H1 (cell line): ENCODE results near the gene TXNRD2. TPM values are rescaled to one million over a fixed set of nuclear protein-coding genes. Genes with fewer than 3 reads are reported as not detected.

Experiments
- CTCF ChIA-PET: fragments of 300-600 bp; sonication (Branson Sonifier 250); formaldehyde crosslinking; loops from one replicate; lab custom pipeline; 2021; ENCODE audit not compliant: partially characterized antibody; lab: Charles Lee
- POLR2A ChIA-PET: fragments of 300-600 bp; sonication (Branson Sonifier 250); formaldehyde crosslinking; loops from one replicate; lab custom pipeline; 2021; ENCODE audit warnings: inconsistent platforms; ENCODE audit not compliant: partially characterized antibody; lab: Charles Lee
- DNase-seq, 2 experiments: peaks; one replicate each; pipeline versions ENCODE4 v3.0.0 to v3.0.0-alpha.2; 2010 to 2022; ENCODE audit warnings: low spot score in 2 of 2, low read depth in 1 of 2, mixed read lengths in 1 of 2
- FAIRE-seq: peaks from 2 replicates; lab custom pipeline; 2011; peaks lifted over from hg19 to GRCh38; lab: Jason Lieb, UNC
- H2AFZ ChIP-seq: 2 replicates; pipeline ENCODE4 v1.8.1; 2012; ENCODE audit warnings: low read length, inconsistent platforms
- H2AK5ac ChIP-seq: 2 replicates; pipeline ENCODE4 v1.6.1; 2013; ENCODE audit warnings: low read depth, low read length
- H2BK120ac ChIP-seq: replicated peaks from 2 replicates; pipeline ENCODE3; 2013; ENCODE audit warnings: low read depth, low read length, inconsistent platforms
- H2BK12ac ChIP-seq: 2 replicates; pipeline ENCODE4 v1.6.1; 2013; ENCODE audit warnings: low read depth, low read length
- H2BK15ac ChIP-seq: 2 replicates; pipeline ENCODE4 v1.6.1; 2013; ENCODE audit warnings: low read length
- H2BK20ac ChIP-seq: 2 replicates; pipeline ENCODE4 v1.6.1; 2013; ENCODE audit warnings: low read length
- H2BK5ac ChIP-seq: 2 replicates; pipeline ENCODE4 v1.6.1; 2013; ENCODE audit warnings: low read depth, low read length
- H3K14ac ChIP-seq: 2 replicates; pipeline ENCODE4 v1.6.1; 2013; ENCODE audit warnings: inconsistent platforms; ENCODE audit not compliant: insufficient read length
- H3K18ac ChIP-seq: 2 replicates; pipeline ENCODE4 v1.6.1; 2013; ENCODE audit warnings: low read length; ENCODE audit errors: extremely low read depth
- H3K23ac ChIP-seq: 2 replicates; pipeline ENCODE4 v1.6.1; 2013; ENCODE audit warnings: inconsistent platforms; ENCODE audit not compliant: insufficient read length
- H3K23me2 ChIP-seq: 2 replicates; pipeline ENCODE4 v1.6.1; 2013; ENCODE audit warnings: low read depth, low read length
- H3K27ac ChIP-seq: 2 replicates; pipeline ENCODE4 v1.6.1; 2011; ENCODE audit warnings: low read depth, low read length, inconsistent platforms
- H3K27me3 ChIP-seq, 4 experiments: replicated peaks in 1 of 4; 1 replicate in 1 of 4; 2 replicates in 3 of 4; pipeline versions ENCODE4 v1.6.1 to v1.8.1; 2011 to 2013; ENCODE audit warnings: low read length in 3 of 4, mild to moderate bottlenecking in 3 of 4, inconsistent platforms in 2 of 4, mixed read lengths in 2 of 4, moderate library complexity in 1 of 4; ENCODE audit not compliant: control insufficient read depth in 3 of 4, insufficient read depth in 3 of 4; ENCODE audit errors: extremely low read depth in 1 of 4
- H3K36me3 ChIP-seq, 4 experiments: 2 replicates each; pipeline versions ENCODE4 v1.6.1 to v1.8.1; 2011 to 2013; ENCODE audit warnings: mild to moderate bottlenecking in 4 of 4, low read length in 3 of 4, moderate library complexity in 2 of 4, control low read depth in 1 of 4, inconsistent platforms in 1 of 4; ENCODE audit not compliant: insufficient read depth in 4 of 4, control insufficient read depth in 2 of 4
- H3K4ac ChIP-seq: replicated peaks from 2 replicates; pipeline ENCODE3; 2013; ENCODE audit warnings: low read length, low read depth, mixed read lengths, inconsistent platforms; ENCODE audit not compliant: insufficient read length
- H3K4me1 ChIP-seq, 4 experiments: replicated peaks in 1 of 4; 1 replicate in 1 of 4; 2 replicates in 3 of 4; pipeline versions ENCODE4 v1.6.1 to v1.8.1; 2011 to 2013; ENCODE audit warnings: low read length in 3 of 4, inconsistent platforms in 2 of 4, mixed read lengths in 1 of 4; ENCODE audit not compliant: insufficient read depth in 4 of 4, control insufficient read depth in 3 of 4
- H3K4me2 ChIP-seq, 2 experiments: 2 replicates each; pipeline versions ENCODE4 v1.6.1 to v1.8.1; 2011 to 2013; ENCODE audit warnings: low read depth in 2 of 2, low read length in 2 of 2, control low read depth in 1 of 2, inconsistent platforms in 1 of 2, mild to moderate bottlenecking in 1 of 2; ENCODE audit not compliant: insufficient read depth in 1 of 2
- H3K4me3 ChIP-seq, 4 experiments: fragments of 200-600, 300-600 bp in 1 of 4; sonication (generic), shearing (Covaris generic), sonication (Bioruptor Twin) in 1 of 4; 2 replicates each; pipeline versions ENCODE4 v1.5.1 to v1.8.1; 2011 to 2016; ENCODE audit warnings: low read length in 4 of 4, low read depth in 3 of 4, control low read depth in 2 of 4, inconsistent platforms in 2 of 4, mild to moderate bottlenecking in 2 of 4, mixed read lengths in 1 of 4, moderate library complexity in 1 of 4; ENCODE audit not compliant: insufficient read depth in 2 of 4; ENCODE audit errors: extremely low read depth in 1 of 4
- H3K56ac ChIP-seq: replicated peaks from 2 replicates; pipeline ENCODE3; 2013; ENCODE audit warnings: low read depth, mild to moderate bottlenecking, mixed read lengths, low read length, inconsistent platforms; ENCODE audit not compliant: insufficient read length
- H3K79me1 ChIP-seq: 2 replicates; pipeline ENCODE4 v1.6.1; 2013; ENCODE audit warnings: low read depth, low read length, control low read depth
- H3K79me2 ChIP-seq, 2 experiments: 2 replicates each; pipeline versions ENCODE4 v1.6.1 to v1.8.1; 2012 to 2013; ENCODE audit warnings: low read length in 2 of 2, mild to moderate bottlenecking in 2 of 2, inconsistent platforms in 1 of 2; ENCODE audit not compliant: insufficient read depth in 2 of 2, control insufficient read depth in 1 of 2
- H3K9ac ChIP-seq, 4 experiments: replicated peaks in 1 of 4; 1 replicate in 1 of 4; 2 replicates in 3 of 4; pipeline versions ENCODE4 v1.6.1 to v1.8.1; 2011 to 2013; ENCODE audit warnings: low read depth in 3 of 4, low read length in 3 of 4, control low read depth in 2 of 4, mild to moderate bottlenecking in 2 of 4, moderate library complexity in 2 of 4, inconsistent platforms in 1 of 4; ENCODE audit errors: extremely low read depth in 1 of 4
- H3K9me3 ChIP-seq, 2 experiments: 2 replicates each; pipeline versions ENCODE4 v1.6.1 to v1.8.1; 2012 to 2013; ENCODE audit warnings: mild to moderate bottlenecking in 2 of 2, moderate library complexity in 2 of 2, control low read depth in 1 of 2, inconsistent platforms in 1 of 2, low read depth in 1 of 2, low read length in 1 of 2, mixed read lengths in 1 of 2; ENCODE audit not compliant: insufficient read depth in 2 of 2
- H4K20me1 ChIP-seq, 2 experiments: replicated peaks in 1 of 2; 2 replicates each; pipeline versions ENCODE3 to v1.8.1; 2011 to 2013; ENCODE audit warnings: inconsistent platforms in 2 of 2, low read length in 2 of 2, mild to moderate bottlenecking in 1 of 2; ENCODE audit not compliant: insufficient read depth in 2 of 2, control insufficient read depth in 1 of 2
- H4K5ac ChIP-seq: 2 replicates; pipeline ENCODE4 v1.6.1; 2013; ENCODE audit warnings: low read length, low read depth, mixed read lengths, inconsistent platforms; ENCODE audit not compliant: insufficient read length
- H4K8ac ChIP-seq: 2 replicates; pipeline ENCODE4 v1.8.0; 2013; ENCODE audit warnings: mild to moderate bottlenecking, moderate library complexity, low read length, inconsistent platforms; ENCODE audit not compliant: insufficient read depth; ENCODE audit errors: extremely low read depth
- H4K91ac ChIP-seq: replicated peaks from 2 replicates; pipeline ENCODE3; 2013; ENCODE audit warnings: low read length, mixed read lengths, inconsistent platforms; ENCODE audit not compliant: insufficient read length
- CTCF ChIP-seq, 3 experiments: IDR thresholded peaks; 1 replicate in 2 of 3; 2 replicates in 1 of 3; pipeline versions ENCODE4 v1.5.1 to v1.6.1; 2011; ENCODE audit warnings: low read length in 3 of 3, mild to moderate bottlenecking in 3 of 3, inconsistent platforms in 2 of 3, low read depth in 1 of 3, moderate library complexity in 1 of 3; ENCODE audit not compliant: insufficient read depth in 1 of 3; ENCODE audit errors: control extremely low read depth in 1 of 3
- GABPA ChIP-seq: IDR thresholded peaks from 2 replicates; pipeline ENCODE4 v1.6.1; 2011; ENCODE audit warnings: mild to moderate bottlenecking, low read length, moderate library complexity, borderline replicate concordance; ENCODE audit not compliant: insufficient read depth
- KDM5A ChIP-seq: fragments of 200-600 bp; IDR thresholded peaks from 2 replicates; pipeline ENCODE4 v1.7.1; 2012; ENCODE audit warnings: mild to moderate bottlenecking, low read length, inconsistent platforms, mixed read lengths
- PHF8 ChIP-seq: fragments of 200-600 bp; sonication (generic); conservative IDR thresholded peaks from 2 replicates; pipeline ENCODE4 v1.7.1; 2012; ENCODE audit warnings: low read depth, mild to moderate bottlenecking, inconsistent platforms, low read length, moderate library complexity
- WGBS, 2 experiments: shearing (Covaris generic) in 1 of 2; methylation state at CpG; one replicate each; pipeline versions ENCODE4 v1.1.6 to v1.1.7; 2013 to 2015; ENCODE audit warnings: low lambda C conversion rate in 2 of 2, mixed read lengths in 2 of 2, inconsistent platforms in 1 of 2, low coverage in 1 of 2, missing lambda C conversion rate in 1 of 2; ENCODE audit not compliant: insufficient replicate concordance in 2 of 2, insufficient coverage in 1 of 2, insufficient read length in 1 of 2; ENCODE audit errors: extremely low coverage in 1 of 2, missing lambda C conversion rate in 1 of 2; 5-methylcytosine and 5-hydroxymethylcytosine counted together
- polyA plus RNA-seq, 7 experiments: library from polyadenylated mRNA; depleted of rRNA in 3 of 7; stranded (reverse) in 5 of 7; unstranded in 2 of 7; fragments of >200 nt in 5 of 7; fragments of 200-250 nt in 2 of 7; gene quantifications; 1 replicate in 5 of 7; 2 replicates in 1 of 7; 4 replicates in 1 of 7; pipeline versions ENCODE4 v1.2.1 to v1.2.3, GENCODE V29; 2011 to 2013; ENCODE audit warnings: missing spikeins in 2 of 7, mixed read lengths in 2 of 7
- total RNA-seq: library from RNA; stranded (reverse); fragmentation: NEBNext Ultra II Directional; extraction: Animal tissue kit (Norgen Biotek cat#: 25700); gene quantifications from 2 replicates; pipeline ENCODE4 v1.2.1, GENCODE V29; 2021

Gene TXNRD2
- total and polyA plus RNA-seq, 2 of the 8 experiments (the other 6 are each of a cell fraction or from before 2014, with no cell fraction given) = 14.8 to 21.9 TPM

GRCh38 chr22:19853879-19854777 is 87.5 kb downstream of the TXNRD2 start:
- FAIRE-seq (no peak), DNase-seq (peak in 1 of 2 experiments; percentile 51)
- no peak overlapping the region for H2BK120ac ChIP-seq
- peaks cover 16% of the 10 kb centered on the region; the same call in 1 of the 2 replicates for H3K23me2 ChIP-seq
- peaks cover 10 to 36% of the 10 kb centered on the region in 2 experiments for H4K20me1 ChIP-seq
- H3K27ac ChIP-seq = peak overlapping the region; percentile 80
- no peak overlapping the region for H2AK5ac ChIP-seq
- no peaks in the 10 kb centered on the region for H3K9me3 ChIP-seq
- peak overlapping the region; percentile 41 for H4K5ac ChIP-seq
- peaks cover 0 to 26% of the 10 kb centered on the region in 2 experiments; a peak in 3 of 4 replicates for H3K79me2 ChIP-seq
- 0 out of 2 replicates have a peak overlapping the region, but pooled peaks have one; percentile 17 for H2BK12ac ChIP-seq
- H4K8ac ChIP-seq = peak overlapping the region; percentile 96
- H3K4me1 ChIP-seq = peaks cover 0 to 24% (median 12%) of the 10 kb centered on the region in 4 experiments; a peak in 6 of 7 replicates
- 4% methylated on average over 44 of the region's 49 CpGs; no CpG with 5 or more reads in 1 of the 2 experiments for whole genome bisulfite sequencing, 2 experiments
- H3K27me3 ChIP-seq = no peaks in the 10 kb centered on the region
- peak overlapping the region; percentile 83; the same call in 1 of the 2 replicates for H2BK5ac ChIP-seq
- H3K4me3 ChIP-seq = peak overlapping the region; percentile 75 to 92 (median 87)
- peaks cover 2 to 16% (median 14%) of the 10 kb centered on the region in 4 experiments; a peak in 6 of 8 replicates for H3K36me3 ChIP-seq
- CTCF ChIA-PET = interaction anchor here (0.6 to 1.5 kb wide), 11 partner anchors 12 to 1758 kb away, joined by 3 to 4 read pairs (median 3); no protein-coding TSS in a partner anchor
- H2AFZ ChIP-seq = no peak overlapping the region; the same call in 1 of the 2 replicates
- POLR2A ChIA-PET = interaction anchor here (0.8 to 1.5 kb wide), 12 partner anchors 8 to 68 kb away, joined by 3 to 10 read pairs (median 4); no protein-coding TSS in a partner anchor
- H2BK20ac ChIP-seq = no peak overlapping the region
- H3K23ac ChIP-seq = no peak overlapping the region
- peaks cover 21% of the 10 kb centered on the region for H3K79me1 ChIP-seq
- peak overlapping the region; percentile 82 for H4K91ac ChIP-seq
- peak overlapping the region; percentile 89 for H3K18ac ChIP-seq
- H3K4me2 ChIP-seq = peak overlapping the region; percentile 88 to 99
- peak overlapping the region; percentile 2; the same call in 1 of the 2 replicates for H2BK15ac ChIP-seq
- 0 out of 2 replicates have a peak, but pooled peaks have one; percentile 26 for TF ChIP-seq KDM5A
- peak; percentile 91 for TF ChIP-seq PHF8
- no peak for TF ChIP-seq CTCF (IDR thresholded peaks at IDR 0.05; ENCODE audit: control extremely low read depth in 1 of 3, insufficient read depth in 1 of 3, low read depth in 1 of 3, low read length in 3 of 3)
- TF ChIP-seq GABPA = 0 out of 2 replicates have a peak, but pooled peaks have one; percentile 20
- H3K14ac ChIP-seq = no peak overlapping the region
- H3K56ac ChIP-seq = peak overlapping the region; percentile 70
- peak overlapping the region; percentile 84 for H3K4ac ChIP-seq
- H3K9ac ChIP-seq = peak overlapping the region; percentile 78 to 86 (median 81)
